NCI-H345 treated with DMSO at 0.1 percent for 48 hours (cell line): ENCODE data around the gene ZNF445.
"Not testable (repeated sequence)": the region's sequence is repeated elsewhere in the genome, so short reads cannot be mapped to it uniquely, and the experiment has no call there.

Source experiments
- DNase-seq: peaks from one replicate; lab custom pipeline; 2025; ENCODE audit not compliant: unreplicated experiment; lab: John Stamatoyannopoulos, UW

The ZNF445 gene

DNA sequence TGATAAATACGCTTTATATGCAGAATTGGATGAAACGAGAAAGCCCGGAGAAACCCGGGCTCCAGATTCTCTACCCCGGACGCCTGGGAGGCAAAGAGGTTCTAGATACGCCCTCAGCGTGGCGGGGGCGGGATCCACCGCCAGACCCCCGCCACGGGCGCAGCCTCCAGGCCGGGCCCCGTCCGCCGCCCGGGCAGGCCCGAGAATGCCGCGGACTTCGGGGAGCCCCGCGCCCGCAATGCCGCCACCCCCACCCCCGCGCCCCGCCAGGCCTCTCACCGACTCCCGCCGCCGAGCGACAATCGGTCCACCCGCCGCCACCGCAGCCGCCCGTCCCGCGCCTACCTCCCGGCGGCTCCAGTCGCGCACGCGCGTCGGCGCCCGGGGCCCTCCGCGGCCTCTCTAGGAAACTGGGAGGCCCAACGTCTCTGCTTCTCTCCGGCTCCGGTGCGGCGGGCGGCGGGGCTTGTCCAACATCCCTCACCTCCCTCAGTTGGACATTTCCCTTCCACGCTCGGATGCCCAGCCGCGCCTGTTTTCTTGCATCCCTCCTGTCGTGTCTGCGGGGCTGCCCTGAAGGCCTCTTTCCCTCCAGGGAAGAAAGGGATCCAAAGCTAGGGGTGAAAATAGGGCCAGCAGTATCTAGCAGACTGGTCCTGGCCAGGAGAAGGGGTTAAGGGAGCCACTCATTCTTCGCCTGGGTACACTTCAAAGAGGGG is at the start of gene ZNF445:
TSS of gene ZNF445 (minus strand) at position 359 of the 719 bp plus-strand sequence. CDS start 22,121 bp downstream, outside the sequence.
- peak; percentile 28 for DNase-seq

DNA sequence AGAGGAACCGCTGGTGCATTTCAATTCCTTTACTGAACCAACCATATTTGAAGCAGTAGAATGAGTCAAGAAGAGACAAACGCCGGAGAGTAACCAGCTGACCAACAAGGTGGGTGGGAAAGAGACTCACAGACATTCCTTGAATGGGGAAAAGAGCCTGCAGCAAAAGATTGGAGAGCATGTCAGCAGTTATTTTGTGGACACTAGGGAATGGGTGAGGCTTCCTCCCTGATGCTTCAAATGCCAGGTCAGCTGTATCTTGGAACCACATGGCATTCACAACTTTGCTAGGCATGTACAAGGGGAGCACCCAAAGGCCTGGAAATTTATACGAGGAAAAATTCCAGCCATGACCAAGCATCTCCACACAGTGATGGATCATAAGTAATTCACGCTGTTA is 47.6 kb upstream of the ZNF445 start:
- no peak for DNase-seq

DNA sequence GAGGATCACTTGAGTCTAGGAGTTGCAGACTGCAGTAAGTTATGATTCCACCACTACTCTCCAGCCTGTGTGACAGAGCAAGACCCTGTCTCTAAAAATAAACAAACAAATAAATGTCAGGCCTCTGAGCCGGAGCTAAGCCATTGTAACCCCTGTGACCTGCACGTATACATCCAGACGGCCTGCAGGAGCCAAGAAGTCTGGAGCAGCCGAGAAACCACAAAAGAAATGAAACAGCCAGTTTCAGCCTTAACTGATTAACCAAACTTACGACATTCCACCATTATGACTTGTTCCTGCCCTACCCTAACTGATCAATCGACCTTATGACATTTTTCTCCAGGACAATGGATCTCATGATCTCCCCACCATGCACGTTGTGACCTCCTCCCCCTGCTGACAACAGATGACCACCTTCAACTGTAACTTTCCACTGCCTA is 45.0 kb upstream of the ZNF445 start:
- no peak for DNase-seq

GRCh38 chr3:44521721-44522120 is 44.3 kb upstream of the ZNF445 start:
- no peak for DNase-seq

- no peak for DNase-seq
Measured at GRCh38 chr3:44518782-44519156, 41.3 kb upstream of the ZNF445 start.

DNA sequence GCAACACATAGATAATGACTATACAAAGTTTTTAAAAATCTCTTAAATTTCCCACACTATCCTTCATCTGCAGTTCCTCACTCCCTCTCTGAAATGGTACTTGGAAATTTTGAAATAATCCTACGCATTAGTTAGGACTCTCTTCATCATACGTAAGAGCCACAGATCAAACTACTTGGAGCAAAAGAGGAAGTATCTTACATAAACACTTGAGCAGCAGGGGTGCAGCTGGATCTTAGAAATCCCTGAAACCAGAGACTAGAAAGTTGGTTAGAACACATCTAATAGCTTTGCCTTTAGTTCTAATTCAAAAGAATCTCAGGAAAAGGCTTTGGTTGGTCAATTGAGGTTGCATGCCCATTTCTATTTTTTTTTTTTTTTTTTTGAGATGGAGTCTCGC is 38.8 kb upstream of the ZNF445 start:
- DNase-seq, result no peak

GRCh38 chr3:44513513-44513912 is 36.0 kb upstream of the ZNF445 start:
- DNase-seq, result no peak

GRCh38 chr3:44511238-44511566 is 33.7 kb upstream of the ZNF445 start:
- DNase-seq, result no peak

DNA sequence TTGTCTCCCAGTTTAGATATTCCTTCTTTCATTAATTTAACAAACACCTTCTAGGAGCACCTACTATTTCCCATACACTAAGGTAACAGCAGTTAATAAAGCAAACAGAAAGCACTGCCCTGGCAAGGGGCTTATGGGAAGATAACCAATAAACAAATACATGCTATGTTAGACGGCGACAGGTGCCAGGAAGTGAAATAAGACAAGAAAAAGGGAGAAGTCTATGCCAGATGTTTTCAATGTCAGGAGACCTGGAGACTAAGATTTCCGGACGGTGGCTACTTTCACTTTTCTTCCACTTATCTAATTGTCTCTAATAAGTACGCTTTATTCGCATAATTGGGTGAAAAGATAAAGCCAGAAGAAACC is 32.5 kb upstream of the ZNF445 start:
- peak; percentile 20 for DNase-seq

DNA sequence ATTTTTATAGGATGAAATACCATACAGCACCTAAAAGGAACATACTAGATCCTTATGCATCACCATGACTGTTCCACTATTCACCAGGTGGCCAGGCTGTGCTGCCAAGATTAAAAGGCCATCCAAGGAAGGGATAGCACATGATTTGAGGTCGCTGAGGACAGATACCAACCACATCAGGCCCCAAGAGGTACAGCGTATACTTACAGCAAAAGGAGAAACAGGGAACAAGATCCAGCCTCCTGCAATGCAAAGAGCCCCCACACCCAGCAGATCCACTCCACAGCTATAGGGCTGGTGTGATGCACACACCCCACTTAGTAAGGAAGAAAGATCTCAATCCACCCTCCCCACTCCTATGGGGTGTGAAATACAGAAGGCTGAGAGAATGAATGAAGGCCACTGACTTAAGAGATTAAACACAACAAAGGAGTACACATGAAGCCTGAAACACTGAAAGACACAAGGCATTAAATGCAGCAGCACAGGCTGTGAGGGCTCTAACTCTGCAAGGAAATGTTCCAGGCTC is 32.0 kb upstream of the ZNF445 start:
- DNase-seq, result no peak

DNA sequence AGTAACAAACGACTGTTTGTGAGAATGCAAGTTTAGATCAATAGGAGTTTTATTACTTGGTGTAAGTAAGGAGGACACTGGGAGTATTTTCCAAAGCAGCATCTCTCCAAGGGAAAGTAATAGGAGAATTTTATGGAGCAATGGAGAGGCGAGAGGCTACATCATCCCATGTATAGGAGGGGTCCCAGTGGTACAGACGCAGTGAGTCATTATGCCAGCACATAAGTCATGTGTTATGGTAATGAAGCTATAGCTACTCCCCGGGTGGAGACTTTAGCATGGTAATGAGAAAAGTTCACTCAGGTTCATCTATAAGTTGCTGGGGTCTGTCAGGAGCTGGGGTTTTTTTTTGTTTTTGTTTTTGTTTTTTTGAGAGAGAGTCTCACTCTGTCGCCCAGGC is 29.5 kb upstream of the ZNF445 start:
- no peak for DNase-seq

DNA sequence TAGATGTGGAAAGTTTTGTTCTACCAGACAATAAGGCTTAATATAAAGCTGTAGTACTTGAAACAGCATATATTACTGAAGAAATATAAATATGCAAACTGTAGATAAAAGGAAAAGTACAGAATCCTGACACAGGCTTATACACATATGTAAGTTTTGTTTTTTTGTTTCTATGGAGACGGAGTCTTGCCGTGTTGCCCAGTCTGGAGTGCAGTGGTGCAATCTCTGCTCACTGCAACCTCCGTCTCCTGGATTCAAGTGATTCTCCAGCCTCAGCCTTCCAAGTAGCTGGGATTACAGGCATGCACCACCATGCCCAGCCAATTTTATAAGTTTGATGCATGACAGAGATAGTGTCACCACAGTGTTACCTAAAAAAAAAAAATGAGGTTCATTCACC is 29.1 kb upstream of the ZNF445 start:
- no peak for DNase-seq

- no peak for DNase-seq
Measured at GRCh38 chr3:44504566-44504965, 27.1 kb upstream of the ZNF445 start.

- DNase-seq, result not testable (repeated sequence)
Measured at GRCh38 chr3:44503178-44503577, 25.7 kb upstream of the ZNF445 start.

- no peak for DNase-seq
Measured at GRCh38 chr3:44501971-44502370, 24.5 kb upstream of the ZNF445 start.

DNA sequence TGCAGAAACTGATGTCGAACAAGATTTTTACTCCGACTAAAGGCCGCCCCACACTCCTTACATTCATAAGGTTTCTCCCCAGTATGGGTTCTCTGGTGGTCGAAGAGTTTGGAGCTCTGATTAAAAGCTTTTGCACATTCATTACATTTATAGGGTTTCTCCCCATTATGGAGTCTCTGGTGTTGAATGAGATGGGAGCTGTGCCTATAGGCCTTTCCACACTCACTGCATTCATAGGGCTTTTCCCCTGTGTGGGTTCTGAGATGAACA is 22.4 kb upstream of the ZNF445 start:
- not testable (repeated sequence) for DNase-seq

GRCh38 chr3:44499149-44499898 is 21.9 kb upstream of the ZNF445 start:
- DNase-seq, result no peak

- DNase-seq, result no peak
Measured at GRCh38 chr3:44495636-44496415, 18.4 kb upstream of the ZNF445 start.

- DNase-seq, result no peak
Measured at GRCh38 chr3:44492496-44492895, 15.0 kb upstream of the ZNF445 start.

DNA sequence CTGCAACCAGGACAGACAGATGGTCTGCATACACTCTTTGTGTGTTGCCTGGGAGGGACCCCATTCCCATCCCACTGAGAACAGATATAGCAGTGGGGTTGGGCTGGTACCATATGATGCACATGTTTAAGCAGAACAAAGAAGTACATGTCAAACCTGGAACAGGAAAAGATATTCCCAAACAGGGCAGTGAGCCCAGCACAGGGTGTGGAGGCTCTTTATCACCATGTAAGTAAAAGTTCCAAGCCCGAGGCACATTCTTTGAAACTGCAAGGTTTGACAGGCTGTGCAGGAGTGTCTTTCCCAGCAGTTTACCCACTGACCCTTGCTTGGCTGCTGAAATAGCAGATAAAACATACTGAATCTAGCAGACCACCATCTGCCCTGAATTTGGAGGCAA is 5.3 kb upstream of the ZNF445 start:
- no peak for DNase-seq

GRCh38 chr3:44478606-44479094 is 1.2 kb upstream of the ZNF445 start:
- no peak for DNase-seq

- no peak for DNase-seq
Measured at GRCh38 chr3:44478055-44478468, 592 bp upstream of the ZNF445 start.
